HG02798 (cell line): Measurements from ENCODE around the gene NOS1AP.
"Not testable (repeated sequence)": the region's sequence is repeated elsewhere in the genome, so short reads cannot be mapped to it uniquely, and the experiment has no call there.

Experiments
- ATAC-seq: cut with Tn5 transposase; IDR thresholded peaks from one replicate; pipeline ENCODE4 v1.9.1; 2021; ENCODE audit warnings: mild to moderate bottlenecking; ENCODE audit not compliant: unreplicated experiment, poor library complexity

NOS1AP gene

DNA sequence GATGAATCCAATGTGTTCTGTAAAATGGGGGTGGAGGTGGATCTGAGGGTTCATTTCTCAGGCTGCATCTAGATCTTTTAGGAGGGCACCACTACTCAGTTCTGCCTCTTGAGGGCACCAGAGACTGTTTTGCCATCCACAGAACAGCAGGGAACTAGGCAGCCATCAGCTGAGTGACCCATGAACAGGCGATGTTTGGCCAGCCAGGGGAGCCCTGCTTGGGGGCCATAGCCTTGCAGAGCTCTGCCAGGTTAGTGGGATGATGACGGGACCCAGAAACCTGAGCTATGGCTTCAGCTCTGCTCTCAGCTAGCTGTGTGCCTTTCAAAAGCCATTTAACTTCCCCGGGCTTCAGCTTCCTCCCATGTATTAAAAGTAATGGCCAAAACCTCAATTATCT lies 13.4 kb upstream of the NOS1AP start:
- ATAC-seq: peak; percentile 74

DNA sequence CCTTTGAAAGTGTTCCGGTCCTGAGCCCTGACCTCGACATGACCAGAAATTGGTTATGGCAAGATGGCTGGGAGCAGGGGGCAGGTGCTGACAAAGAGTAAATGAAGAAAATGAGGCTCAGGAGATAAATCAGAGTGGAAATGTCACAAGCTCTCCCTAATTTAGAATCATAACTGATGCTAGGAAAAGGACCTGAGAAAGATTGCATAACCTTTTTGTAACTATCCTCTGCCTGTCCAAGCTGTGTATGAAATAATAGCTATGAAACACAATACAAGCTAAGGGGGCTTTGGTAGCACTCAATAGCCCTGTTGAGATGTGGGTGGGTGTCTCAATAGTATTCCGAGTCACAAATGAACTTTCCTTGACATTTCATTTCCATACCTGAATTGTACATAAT lies 12.9 kb upstream of the NOS1AP start:
- no peak for ATAC-seq

DNA sequence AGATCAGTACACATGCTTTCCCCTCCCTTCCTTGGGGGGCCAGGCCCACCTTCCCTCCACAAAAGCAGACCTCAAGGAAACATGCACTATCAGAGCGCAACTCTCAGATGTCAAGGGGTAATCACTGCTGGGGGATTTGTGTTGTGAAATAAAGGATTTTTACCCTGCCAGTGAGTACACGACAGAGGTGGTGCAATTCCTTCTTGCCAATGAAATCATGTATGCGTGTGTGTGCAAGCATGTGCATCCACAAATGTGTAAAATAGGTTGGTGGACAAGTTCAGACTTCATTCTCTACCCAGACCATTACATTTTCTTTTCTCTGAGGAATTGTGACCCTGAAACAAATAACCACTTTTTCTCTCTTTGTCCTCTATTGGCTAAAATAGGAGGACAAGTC lies 9.8 kb upstream of the NOS1AP start:
- ATAC-seq: no peak

- no peak for ATAC-seq
Measured at GRCh38 chr1:162060314-162060713, 9.2 kb upstream of the NOS1AP start.

DNA sequence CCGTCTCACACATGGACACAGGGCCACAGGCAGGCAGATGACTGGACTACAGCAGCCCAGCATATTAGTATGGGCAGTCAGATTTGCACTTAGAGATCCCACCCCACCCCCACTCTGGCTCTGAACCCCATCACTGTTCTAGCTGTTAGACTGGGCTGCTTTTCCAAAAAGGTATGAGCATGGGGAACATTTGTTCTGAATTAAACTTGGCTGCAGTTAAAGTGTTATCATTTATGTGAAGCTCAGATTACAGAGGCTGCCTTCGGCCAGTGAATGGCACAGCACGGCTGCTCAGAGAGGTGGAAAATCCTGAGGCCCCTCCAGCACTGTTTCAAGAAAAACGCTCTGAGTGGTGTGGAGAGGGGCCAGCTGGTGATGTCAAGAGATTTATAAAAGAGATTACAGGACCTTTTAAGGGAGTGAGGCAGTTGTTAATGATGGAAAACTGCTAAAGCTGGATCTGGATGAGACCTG lies 6.9 kb upstream of the NOS1AP start:
- no peak for ATAC-seq

- ATAC-seq: no peak
Measured at GRCh38 chr1:162065016-162065415, 4.5 kb upstream of the NOS1AP start.

GRCh38 chr1:162066836-162067235 lies 2.7 kb upstream of the NOS1AP start:
- ATAC-seq: not testable (repeated sequence)

GRCh38 chr1:162067466-162067865 lies 2.0 kb upstream of the NOS1AP start:
- no peak for ATAC-seq

DNA sequence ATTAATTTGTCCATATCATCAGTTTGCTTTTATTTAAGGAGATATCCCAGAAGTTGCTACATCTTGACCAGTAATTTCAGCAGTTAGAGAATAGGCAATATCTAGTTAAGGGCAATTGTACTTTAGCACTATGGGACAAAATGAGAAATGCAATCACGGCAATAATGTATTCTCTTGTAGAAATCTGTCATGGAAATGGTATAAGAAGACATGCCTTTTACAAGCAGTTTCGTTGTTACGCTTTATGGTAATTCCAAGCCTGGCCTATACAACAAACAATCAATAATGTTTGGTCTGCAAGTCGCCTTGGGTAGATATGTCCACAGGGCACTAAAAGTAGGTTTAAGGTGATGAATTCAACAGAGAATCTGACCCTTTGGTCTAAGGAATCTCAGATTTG lies 1.2 kb upstream of the NOS1AP start:
- ATAC-seq: no peak

DNA sequence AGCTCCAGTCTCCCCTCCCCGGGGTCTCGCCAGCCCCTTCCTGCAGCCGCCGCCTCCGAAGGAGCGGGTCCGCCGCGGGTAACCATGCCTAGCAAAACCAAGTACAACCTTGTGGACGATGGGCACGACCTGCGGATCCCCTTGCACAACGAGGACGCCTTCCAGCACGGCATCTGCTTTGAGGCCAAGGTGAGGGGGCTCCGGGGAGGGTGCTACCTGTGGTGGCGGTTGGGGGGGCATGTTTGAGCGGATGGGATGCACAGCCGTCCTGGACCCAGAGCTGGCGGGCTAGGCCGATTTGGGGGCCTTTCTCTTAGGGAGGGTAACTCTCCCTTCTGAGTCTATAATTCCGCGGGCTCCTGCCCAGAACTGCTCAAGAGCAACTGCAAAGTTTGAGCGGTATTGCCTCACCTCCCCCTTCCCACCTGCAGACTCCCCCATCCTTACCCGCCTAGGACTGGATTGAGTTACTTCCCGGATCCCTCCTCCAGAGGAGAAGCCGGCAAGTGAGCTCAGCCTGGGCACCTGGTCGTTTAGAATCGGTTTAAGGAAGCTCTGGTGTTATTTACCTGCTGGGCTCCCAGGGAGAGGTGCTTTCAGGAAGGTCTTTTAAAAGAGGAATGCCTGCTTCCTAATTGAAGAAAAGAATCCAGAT lies 730 bp downstream of the NOS1AP start:
- ATAC-seq: no peak

DNA sequence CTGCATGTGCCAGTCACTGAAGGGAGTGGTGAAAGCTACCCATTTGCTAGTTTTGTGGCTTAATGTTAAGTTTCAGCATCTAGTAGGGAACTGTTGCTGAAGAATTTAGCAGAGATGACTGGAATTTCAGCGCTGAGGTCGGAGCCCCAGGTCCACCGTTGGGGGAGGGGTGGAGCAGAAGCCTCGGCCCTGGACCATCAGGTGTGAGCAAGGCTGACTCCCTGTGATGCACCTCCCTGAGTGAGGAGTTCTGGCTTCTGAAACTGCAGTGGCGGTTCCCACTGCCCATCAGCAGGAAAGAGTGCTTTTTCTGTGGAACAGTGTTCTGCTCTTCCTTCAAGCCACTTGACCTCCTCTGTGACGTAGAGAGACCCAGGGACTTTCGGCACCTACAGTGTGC lies 1.3 kb downstream of the NOS1AP start:
- no peak for ATAC-seq

DNA sequence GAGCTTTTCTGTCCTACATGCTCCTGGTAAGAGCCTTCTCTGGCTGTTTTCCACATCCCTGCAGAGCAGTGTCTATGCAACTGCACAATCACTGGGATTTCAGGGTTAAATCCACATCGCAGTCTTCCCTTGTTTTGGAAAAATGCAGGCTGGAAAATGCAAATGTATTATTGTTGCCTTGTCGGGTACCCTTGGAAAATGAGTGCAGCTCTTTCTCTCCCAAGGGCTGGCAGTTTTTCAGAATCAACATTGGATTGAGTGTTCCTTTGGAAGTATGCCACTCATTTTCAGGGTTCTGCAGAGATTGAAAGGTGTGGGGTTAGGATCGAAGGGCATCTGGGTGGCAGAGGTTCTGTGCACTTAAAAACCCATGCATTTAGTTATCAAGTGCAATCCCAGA lies 3.2 kb downstream of the NOS1AP start:
- no peak for ATAC-seq

DNA sequence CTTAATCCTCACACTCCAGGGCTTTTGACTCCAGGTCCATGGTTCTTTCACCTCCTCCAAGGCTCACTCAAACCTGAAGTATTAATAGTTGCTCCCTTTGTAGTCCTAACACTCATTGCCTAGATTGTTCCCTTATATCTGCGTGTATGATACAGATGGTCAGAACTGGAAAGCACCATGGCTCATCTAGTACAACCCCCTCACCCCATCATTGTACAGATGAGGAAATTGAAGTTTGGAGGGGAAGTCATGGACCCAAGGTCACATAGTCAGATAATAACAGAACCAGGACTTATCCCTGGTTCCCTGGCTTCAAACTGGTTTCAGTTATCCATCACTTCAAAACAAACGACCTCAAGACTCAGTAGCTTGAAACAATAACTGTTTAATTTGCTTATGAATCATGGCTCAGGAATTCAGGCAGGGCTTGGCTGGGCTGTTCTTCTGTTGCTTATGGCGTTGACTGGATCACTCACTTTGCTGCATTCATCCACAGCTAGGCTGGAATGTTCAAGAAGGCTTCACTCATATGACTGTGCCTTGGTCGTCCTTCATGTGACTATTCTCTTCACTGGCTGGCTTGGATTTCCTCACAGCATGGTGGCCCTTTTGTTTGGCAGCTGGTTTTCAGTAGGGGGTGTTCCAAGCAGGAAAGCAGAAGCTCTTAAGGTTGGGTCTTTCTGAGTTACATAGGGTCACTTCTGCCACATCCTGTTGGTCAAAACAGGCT lies 5.0 kb downstream of the NOS1AP start:
- ATAC-seq: no peak

GRCh38 chr1:162075862-162076261 lies 6.4 kb downstream of the NOS1AP start:
- no peak for ATAC-seq

- ATAC-seq: no peak
Measured at GRCh38 chr1:162077648-162078299, 8.3 kb downstream of the NOS1AP start.

DNA sequence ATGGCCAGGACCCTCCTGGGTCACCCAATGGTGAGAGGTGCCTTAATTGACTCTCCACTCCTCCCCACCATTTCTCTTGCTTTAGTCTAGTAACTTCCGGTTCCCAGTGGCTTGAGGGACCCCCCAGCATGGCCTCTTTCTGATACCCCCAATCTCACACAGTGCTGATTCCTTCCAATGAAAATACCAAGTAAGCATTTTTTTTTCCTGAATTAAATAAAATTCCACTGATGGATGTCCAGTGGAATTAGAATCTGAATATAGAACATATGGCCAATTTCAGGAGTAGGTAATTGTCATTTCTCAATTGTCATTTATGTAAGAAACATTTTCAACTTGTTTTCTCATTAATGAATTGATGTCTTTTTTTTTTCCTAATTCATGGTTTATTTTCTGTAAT lies 9.5 kb downstream of the NOS1AP start:
- ATAC-seq: no peak

GRCh38 chr1:162080472-162081015 lies 11.1 kb downstream of the NOS1AP start:
- no peak for ATAC-seq

- ATAC-seq: no peak
Measured at GRCh38 chr1:162081316-162081715, 11.8 kb downstream of the NOS1AP start.

DNA sequence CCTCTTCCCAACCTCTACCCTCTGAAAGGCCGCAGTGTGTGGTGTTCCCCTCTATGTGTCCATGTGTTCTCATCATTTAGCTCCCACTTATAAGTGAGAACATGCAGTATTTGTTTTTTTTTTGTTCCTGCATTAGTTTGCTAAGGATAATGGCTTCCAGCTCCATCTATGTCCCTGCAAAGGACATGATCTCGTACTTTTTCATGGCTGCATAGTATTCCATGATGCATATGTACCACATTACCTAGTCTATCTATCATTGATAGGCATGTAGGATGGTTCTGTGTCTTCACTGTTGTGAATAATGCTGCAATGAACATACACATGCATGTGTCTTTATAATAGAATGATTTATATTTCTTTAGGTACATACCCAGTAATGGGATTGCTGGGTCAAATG lies 12.6 kb downstream of the NOS1AP start:
- ATAC-seq: not testable (repeated sequence)

DNA sequence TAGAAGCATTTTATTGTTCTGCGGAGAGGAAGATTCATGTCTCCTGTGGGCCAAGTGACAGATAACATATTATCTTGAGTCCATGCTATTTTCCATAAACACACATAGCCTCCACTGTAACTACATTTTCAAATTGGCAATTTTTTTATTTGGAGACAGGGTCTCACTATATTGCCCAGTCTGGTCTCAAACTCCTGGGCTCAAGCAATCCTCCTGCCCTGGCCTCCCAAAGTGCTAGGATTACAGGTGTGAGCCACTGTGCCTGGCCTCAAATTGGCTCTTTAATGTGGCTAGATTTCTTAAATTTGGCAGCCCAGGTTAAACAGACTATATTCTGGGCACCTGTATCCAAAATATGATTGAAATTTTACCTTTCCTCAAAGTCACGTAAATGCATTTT lies 13.8 kb downstream of the NOS1AP start:
- no peak for ATAC-seq

GRCh38 chr1:162085991-162086390 lies 16.5 kb downstream of the NOS1AP start:
- no peak for ATAC-seq
